BLaER1 (cell line): Measurements from ENCODE around the gene ERAL1.

Source experiments
- H3K27ac ChIP-seq: shearing (Covaris generic); formaldehyde crosslinking; 2 replicates; pipeline ENCODE4 v1.8.1; 2022
- H3K27me3 ChIP-seq: shearing (Covaris generic); formaldehyde crosslinking; 2 replicates; pipeline ENCODE4 v1.8.1; 2022
- H3K36me3 ChIP-seq: shearing (Covaris generic); formaldehyde crosslinking; 2 replicates; pipeline ENCODE4 v1.8.1; 2022
- H3K4me1 ChIP-seq: shearing (Covaris generic); formaldehyde crosslinking; 2 replicates; pipeline ENCODE4 v1.8.1; 2022
- H3K4me2 ChIP-seq: shearing (Covaris generic); formaldehyde crosslinking; 2 replicates; pipeline ENCODE4 v1.8.1; 2022
- H3K4me3 ChIP-seq: shearing (Covaris generic); formaldehyde crosslinking; 2 replicates; pipeline ENCODE4 v1.8.1; 2022
- H3K9ac ChIP-seq: shearing (Covaris generic); formaldehyde crosslinking; 2 replicates; pipeline ENCODE4 v1.8.1; 2022
- H3K9me3 ChIP-seq: shearing (Covaris generic); formaldehyde crosslinking; 2 replicates; pipeline ENCODE4 v1.8.1; 2022
- H4K20me1 ChIP-seq: shearing (Covaris generic); formaldehyde crosslinking; 2 replicates; pipeline ENCODE4 v1.8.1; 2022
- Cebpa-rat ChIP-seq: shearing (Covaris generic); IDR thresholded peaks from 2 replicates; pipeline ENCODE4 v1.8.1; 2022

The ERAL1 gene

GRCh38 chr17:28904800-28905199, 50.0 kb downstream of the ERAL1 start:
- Histone ChIP-seq H3K9me3 (no peaks in the 10 kb centered on the region), H3K9ac (no peak overlapping the region), H3K4me3 (no peak overlapping the region), H3K27ac (no peak overlapping the region), H3K36me3 (peaks cover 65% of the 10 kb centered on the region), H3K4me2 (no peak overlapping the region), H3K4me1 (peaks cover 30% of the 10 kb centered on the region), H4K20me1 (peaks cover 30% of the 10 kb centered on the region), H3K27me3 (no peaks in the 10 kb centered on the region)
- no peak for TF ChIP-seq Cebpa-rat

DNA sequence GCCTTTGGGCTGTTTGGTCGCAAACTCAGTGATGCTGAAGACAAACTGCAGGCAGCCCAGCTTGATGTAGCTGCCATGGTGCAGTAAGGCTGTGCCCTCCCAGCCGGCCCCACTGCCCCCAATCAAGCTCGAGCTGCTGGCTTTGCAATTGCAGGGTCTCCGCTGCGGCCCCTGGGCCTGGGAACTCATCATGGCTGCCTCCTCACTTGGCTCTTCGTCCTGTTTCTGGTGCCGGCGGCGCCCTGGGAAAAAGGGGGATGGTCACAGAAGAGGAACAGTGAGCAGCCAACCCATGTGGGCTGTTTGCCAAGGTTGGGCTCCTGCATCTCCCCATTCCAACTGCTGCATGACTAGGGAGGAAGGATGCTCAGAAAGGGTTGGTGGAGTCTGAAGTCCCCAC, 51.5 kb downstream of the ERAL1 start:
- peaks cover 68% of the 10 kb centered on the region for H3K36me3 ChIP-seq
- peaks cover 19% of the 10 kb centered on the region for H3K4me1 ChIP-seq
- TF ChIP-seq Cebpa-rat, result no peak

DNA sequence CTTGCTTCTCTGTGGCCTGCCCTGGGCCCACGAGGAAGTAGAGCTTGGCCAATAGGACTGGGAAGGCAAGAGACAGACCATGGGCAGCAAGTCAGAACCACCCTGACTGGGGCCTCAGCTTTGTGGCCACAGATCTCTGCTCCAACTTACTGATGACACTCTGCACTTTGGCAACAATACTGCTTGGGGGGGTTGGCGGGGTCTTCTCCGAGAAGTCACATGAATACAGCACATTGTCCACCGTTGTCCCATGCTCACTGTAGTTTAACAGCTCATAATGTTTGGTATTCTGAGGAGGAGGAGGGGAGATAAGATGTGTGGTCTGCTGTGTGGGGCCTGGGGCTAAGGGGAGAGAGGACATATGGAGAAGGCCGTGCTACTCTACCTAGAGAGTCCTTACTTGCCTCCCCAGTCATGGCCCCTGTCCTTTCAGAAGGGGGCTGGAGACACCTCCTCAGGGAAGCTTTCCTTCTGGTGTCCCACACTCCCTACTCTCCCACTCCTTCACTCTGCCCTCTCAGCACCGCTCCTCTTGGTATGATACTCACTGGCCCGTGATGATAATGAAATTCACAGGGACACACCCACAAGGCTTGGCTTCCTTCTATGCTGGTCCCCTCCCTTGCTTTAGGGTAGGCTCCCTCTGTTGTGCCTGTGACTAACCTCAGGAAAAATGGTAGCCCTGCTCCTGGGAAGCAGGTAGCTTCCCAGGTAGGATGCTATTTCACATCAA, 52.1 kb downstream of the ERAL1 start:
- no peak for TF ChIP-seq Cebpa-rat
- peaks cover 44% of the 10 kb centered on the region for H4K20me1 ChIP-seq
- no peak overlapping the region for H3K27ac ChIP-seq
- H3K4me3 ChIP-seq, result no peak overlapping the region
- H3K4me2 ChIP-seq, result no peak overlapping the region
- no peaks in the 10 kb centered on the region for H3K9me3 ChIP-seq
- H3K27me3 ChIP-seq, result no peaks in the 10 kb centered on the region
- H3K9ac ChIP-seq, result no peak overlapping the region
- peaks cover 13% of the 10 kb centered on the region for H3K4me1 ChIP-seq
- H3K36me3 ChIP-seq, result peaks cover 74% of the 10 kb centered on the region

More for the DNA sequence above, 51.5 kb downstream of the ERAL1 start:
- H3K27ac ChIP-seq, result no peak overlapping the region
- peaks cover 38% of the 10 kb centered on the region for H4K20me1 ChIP-seq
- no peak overlapping the region for H3K4me3 ChIP-seq
- no peaks in the 10 kb centered on the region for H3K27me3 ChIP-seq
- no peak overlapping the region for H3K9ac ChIP-seq
- H3K4me2 ChIP-seq, result no peak overlapping the region
- H3K9me3 ChIP-seq, result no peaks in the 10 kb centered on the region

GRCh38 chr17:28907709-28908475, 53.1 kb downstream of the ERAL1 start:
- no peak overlapping the region for H3K27ac ChIP-seq
- no peak overlapping the region for H3K9ac ChIP-seq
- no peak overlapping the region for H3K4me2 ChIP-seq
- no peak for TF ChIP-seq Cebpa-rat
- no peaks in the 10 kb centered on the region for H3K9me3 ChIP-seq
- H3K36me3 ChIP-seq, result peaks cover 85% of the 10 kb centered on the region
- no peak overlapping the region for H3K4me3 ChIP-seq
- H4K20me1 ChIP-seq, result peaks cover 45% of the 10 kb centered on the region
- H3K4me1 ChIP-seq, result peaks cover 11% of the 10 kb centered on the region
- H3K27me3 ChIP-seq, result no peaks in the 10 kb centered on the region

DNA sequence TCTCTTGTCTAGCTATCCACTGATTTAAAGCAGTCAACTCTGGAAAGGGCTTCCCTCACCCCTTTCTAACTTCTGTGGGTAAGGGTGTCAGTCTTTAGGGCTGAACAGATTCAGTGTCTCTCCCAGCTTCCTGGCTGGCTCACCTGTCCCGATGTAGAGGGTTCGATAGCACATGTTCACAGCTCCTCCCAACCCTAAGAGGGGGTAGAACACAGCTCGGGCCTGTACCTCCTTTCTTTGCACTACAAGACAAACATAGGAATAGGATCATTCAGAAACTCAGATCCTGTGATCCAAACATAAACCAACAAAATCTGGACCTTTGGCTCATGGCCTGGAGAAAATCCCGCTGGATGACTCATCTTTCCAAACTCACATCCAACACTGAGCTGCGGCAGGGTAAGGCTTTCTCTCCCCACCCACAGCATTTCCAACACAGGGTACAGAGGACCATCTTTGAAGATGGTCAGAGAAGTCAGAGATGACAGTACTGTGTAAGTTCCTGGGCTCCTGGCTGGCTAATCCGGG, 53.9 kb downstream of the ERAL1 start:
- H3K4me3 ChIP-seq, result no peak overlapping the region
- no peaks in the 10 kb centered on the region for H3K9me3 ChIP-seq
- TF ChIP-seq Cebpa-rat, result no peak
- no peaks in the 10 kb centered on the region for H3K27me3 ChIP-seq
- H3K27ac ChIP-seq, result no peak overlapping the region
- peaks cover 4% of the 10 kb centered on the region for H3K4me1 ChIP-seq
- no peak overlapping the region for H3K4me2 ChIP-seq
- H4K20me1 ChIP-seq, result peaks cover 45% of the 10 kb centered on the region
- no peak overlapping the region for H3K9ac ChIP-seq
- H3K36me3 ChIP-seq, result peaks cover 93% of the 10 kb centered on the region

DNA sequence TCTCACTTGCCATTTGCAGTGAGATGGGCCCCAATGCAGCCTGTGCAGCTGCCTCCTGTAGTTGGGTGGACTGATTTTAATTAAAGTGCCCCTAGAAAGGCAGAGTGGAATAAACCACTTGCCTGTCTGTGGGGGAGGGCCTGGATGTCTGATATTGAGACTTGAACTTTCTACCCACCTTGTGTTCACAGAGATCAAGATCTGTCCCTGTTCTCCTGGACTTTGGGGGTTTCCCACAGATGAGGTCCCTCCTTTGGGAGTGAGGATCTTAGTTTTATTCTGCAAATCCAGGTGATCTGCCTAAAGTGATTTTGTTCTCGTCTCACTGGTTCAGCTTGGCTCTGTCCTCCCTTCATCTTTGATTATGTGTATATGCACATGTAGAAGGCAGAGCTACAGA, 55.7 kb downstream of the ERAL1 start:
- no peak for TF ChIP-seq Cebpa-rat
- peaks cover 51% of the 10 kb centered on the region for H4K20me1 ChIP-seq
- H3K9ac ChIP-seq, result no peak overlapping the region
- H3K27me3 ChIP-seq, result no peaks in the 10 kb centered on the region
- H3K4me3 ChIP-seq, result no peak overlapping the region
- no peak overlapping the region for H3K4me2 ChIP-seq
- H3K4me1 ChIP-seq, result no peaks in the 10 kb centered on the region
- peaks cover 100% of the 10 kb centered on the region for H3K36me3 ChIP-seq
- H3K27ac ChIP-seq, result no peak overlapping the region
- H3K9me3 ChIP-seq, result no peaks in the 10 kb centered on the region
